Measurements from ENCODE around the gene MTNR1A.
"Not testable (repeated sequence)": the region's sequence is repeated elsewhere in the genome, so short reads cannot be mapped to it uniquely, and the experiment has no call there.

The MTNR1A gene

GRCh38 chr4:186561748-186562147 is 6.4 kb upstream of the MTNR1A start:
- DNase-seq (ENCODE audit: low spot score), result no peak

- no peak for DNase-seq (ENCODE audit: low spot score)
Measured at GRCh38 chr4:186560647-186561046, 5.3 kb upstream of the MTNR1A start.

- no peak for DNase-seq (ENCODE audit: low spot score)
Measured at GRCh38 chr4:186557486-186557885, 2.1 kb upstream of the MTNR1A start.

- DNase-seq (ENCODE audit: low spot score), result no peak
Measured at GRCh38 chr4:186557061-186557460, 1.7 kb upstream of the MTNR1A start.

- peak; percentile 57 for DNase-seq (ENCODE audit: low spot score)
Measured at GRCh38 chr4:186554539-186554913, 841 bp downstream of the MTNR1A start.

- peak; percentile 26 for DNase-seq (ENCODE audit: low spot score)
Measured at GRCh38 chr4:186553717-186554116, 1.6 kb downstream of the MTNR1A start.

GRCh38 chr4:186551849-186552248 is 3.5 kb downstream of the MTNR1A start:
- no peak for DNase-seq (ENCODE audit: low spot score)

GRCh38 chr4:186545436-186545835 is 9.9 kb downstream of the MTNR1A start:
- DNase-seq (ENCODE audit: low spot score), result no peak

GRCh38 chr4:186543206-186543605 is 12.2 kb downstream of the MTNR1A start:
- DNase-seq (ENCODE audit: low spot score), result no peak

GRCh38 chr4:186541801-186542200 is 13.6 kb downstream of the MTNR1A start:
- no peak for DNase-seq (ENCODE audit: low spot score)

- DNase-seq (ENCODE audit: low spot score), result no peak
Measured at GRCh38 chr4:186537843-186538521, 17.4 kb downstream of the MTNR1A start.

- peak; percentile 63 for DNase-seq (ENCODE audit: low spot score)
Measured at GRCh38 chr4:186536285-186536684, 19.1 kb downstream of the MTNR1A start.

GRCh38 chr4:186534056-186534455 is 21.3 kb downstream of the MTNR1A start:
- DNase-seq (ENCODE audit: low spot score), result no peak

GRCh38 chr4:186523927-186524326 is 31.4 kb downstream of the MTNR1A start:
- not testable (repeated sequence) for DNase-seq (ENCODE audit: low spot score)

- DNase-seq (ENCODE audit: low spot score), result no peak
Measured at GRCh38 chr4:186516287-186516686, 39.1 kb downstream of the MTNR1A start.

GRCh38 chr4:186514271-186514950 is 41.0 kb downstream of the MTNR1A start:
- no peak for DNase-seq (ENCODE audit: low spot score)

GRCh38 chr4:186504771-186505170 is 50.6 kb downstream of the MTNR1A start:
- not testable (repeated sequence) for DNase-seq (ENCODE audit: low spot score)

- no peak for DNase-seq (ENCODE audit: low spot score)
Measured at GRCh38 chr4:186502231-186502630, 53.1 kb downstream of the MTNR1A start.

- DNase-seq (ENCODE audit: low spot score), result no peak
Measured at GRCh38 chr4:186501554-186501953, 53.8 kb downstream of the MTNR1A start.

- DNase-seq (ENCODE audit: low spot score), result peak; percentile 60
Measured at GRCh38 chr4:186500721-186501304, 54.6 kb downstream of the MTNR1A start.

- no peak for DNase-seq (ENCODE audit: low spot score)
Measured at GRCh38 chr4:186499467-186499866, 55.9 kb downstream of the MTNR1A start.

GRCh38 chr4:186497043-186497442 is 58.3 kb downstream of the MTNR1A start:
- DNase-seq (ENCODE audit: low spot score), result no peak

- DNase-seq (ENCODE audit: low spot score), result no peak
Measured at GRCh38 chr4:186494496-186494895, 60.9 kb downstream of the MTNR1A start.

All from iPS-NIHi11 (cell line).